ENCODE measurements around the gene ARCN1. TPM values are rescaled to one million over a fixed set of nuclear protein-coding genes. Genes with fewer than 3 reads are reported as not detected.
"Not testable (repeated sequence)": the region's sequence is repeated elsewhere in the genome, so short reads cannot be mapped to it uniquely, and the experiment has no call there.

Gene ARCN1
- total RNA-seq, 1 experiment from 2014 or later: 122 TPM

DNA sequence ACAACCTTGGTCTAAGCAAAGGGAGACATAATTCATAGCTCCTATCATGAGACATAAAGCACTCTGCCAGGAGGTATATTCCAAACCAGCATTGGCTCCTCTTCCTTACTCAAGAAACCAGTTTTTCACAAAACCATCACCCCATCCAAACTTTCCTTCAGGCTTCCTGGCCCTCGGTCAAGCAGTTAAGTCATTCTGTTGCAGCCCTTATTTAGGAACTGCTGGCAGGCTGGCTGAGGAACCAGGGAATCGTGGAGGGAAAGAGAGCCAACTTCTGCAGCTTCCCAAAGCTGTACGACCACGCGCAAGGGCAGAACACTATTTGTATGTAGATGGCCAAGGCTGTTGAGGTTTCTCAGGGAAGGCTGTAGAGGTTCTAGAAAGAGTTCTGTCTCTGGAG, 7.2 kb upstream of the ARCN1 start:
- TF ChIP-seq EZH2phosphoT487 (IDR thresholded peaks at IDR 0.05; ENCODE audit: borderline replicate concordance, low read length) (no peak), EZH2 (IDR thresholded peaks at IDR 0.05; ENCODE audit: low read length, unreplicated experiment) (no peak)
- TF ChIP-seq, protein P1, sequence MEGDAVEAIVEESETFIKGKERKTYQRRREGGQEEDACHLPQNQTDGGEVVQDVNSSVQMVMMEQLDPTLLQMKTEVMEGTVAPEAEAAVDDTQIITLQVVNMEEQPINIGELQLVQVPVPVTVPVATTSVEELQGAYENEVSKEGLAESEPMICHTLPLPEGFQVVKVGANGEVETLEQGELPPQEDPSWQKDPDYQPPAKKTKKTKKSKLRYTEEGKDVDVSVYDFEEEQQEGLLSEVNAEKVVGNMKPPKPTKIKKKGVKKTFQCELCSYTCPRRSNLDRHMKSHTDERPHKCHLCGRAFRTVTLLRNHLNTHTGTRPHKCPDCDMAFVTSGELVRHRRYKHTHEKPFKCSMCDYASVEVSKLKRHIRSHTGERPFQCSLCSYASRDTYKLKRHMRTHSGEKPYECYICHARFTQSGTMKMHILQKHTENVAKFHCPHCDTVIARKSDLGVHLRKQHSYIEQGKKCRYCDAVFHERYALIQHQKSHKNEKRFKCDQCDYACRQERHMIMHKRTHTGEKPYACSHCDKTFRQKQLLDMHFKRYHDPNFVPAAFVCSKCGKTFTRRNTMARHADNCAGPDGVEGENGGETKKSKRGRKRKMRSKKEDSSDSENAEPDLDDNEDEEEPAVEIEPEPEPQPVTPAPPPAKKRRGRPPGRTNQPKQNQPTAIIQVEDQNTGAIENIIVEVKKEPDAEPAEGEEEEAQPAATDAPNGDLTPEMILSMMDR (conservative IDR thresholded peaks at IDR 0.05; ENCODE audit: low read depth, low read length): no peak
- no TSS peak for BruUV-seq (replicated peaks)
- intact Hi-C loops (cut with micrococcal nuclease): loop anchor here (10.0 kb wide), 1 partner anchor 160 kb away; the partner anchor contains the start of gene ATP5MG
- ChIA-PET POLR2A (ENCODE audit: unreplicated experiment) (no interaction called here), CTCF (no interaction called here)
- Histone ChIP-seq H3K4me3 (ENCODE audit: low read length) (peak overlapping the region; percentile 41; the same call in 1 of the 2 replicates), H3K9me2 (replicated peaks; ENCODE audit: low read length) (no peaks in the 10 kb centered on the region), H4K20me1 (ENCODE audit: low read length) (no peaks in the 10 kb centered on the region), H3K36me3 (ENCODE audit: low read depth, low read length) (no peaks in the 10 kb centered on the region), H3K9ac (ENCODE audit: low read length) (no peak overlapping the region), H3K79me2 (ENCODE audit: low read length) (no peaks in the 10 kb centered on the region), H3K4me1 (ENCODE audit: insufficient read depth, low read length) (peaks cover 6% of the 10 kb centered on the region; the same call in 1 of the 2 replicates), H2AFZ (ENCODE audit: low read length) (no peak overlapping the region), H3F3A (ENCODE audit: low read length, unreplicated experiment) (no peaks in the 10 kb centered on the region), H3K27ac (ENCODE audit: low read length) (no peak overlapping the region), H3K27me3 (ENCODE audit: low read length) (no peaks in the 10 kb centered on the region), H3K9me3 (ENCODE audit: low read length) (no peaks in the 10 kb centered on the region), H3K4me2 (ENCODE audit: low read length) (peak overlapping the region; percentile 44)
- DNase-seq (peak; percentile 11), ATAC-seq (no peak)

GRCh38 chr11:118569670-118570069, 2.5 kb upstream of the ARCN1 start:
- intact Hi-C loops (cut with micrococcal nuclease): loop anchor here (10.0 kb wide), 1 partner anchor 165 kb away; the partner anchor contains the start of gene ATP5MG

GRCh38 chr11:118570787-118571186, 1.4 kb upstream of the ARCN1 start:
- ChIA-PET CTCF (no interaction called here), POLR2A (ENCODE audit: unreplicated experiment) (no interaction called here)
- no peaks in the 10 kb centered on the region for H3K36me3 ChIP-seq (ENCODE audit: low read depth, low read length)
- H4K20me1 ChIP-seq (ENCODE audit: low read length): peaks cover 25% of the 10 kb centered on the region
- no peaks in the 10 kb centered on the region for H3F3A ChIP-seq (ENCODE audit: low read length, unreplicated experiment)
- no peak overlapping the region for H3K27ac ChIP-seq (ENCODE audit: low read length)
- H3K4me2 ChIP-seq (ENCODE audit: low read length): no peak overlapping the region
- intact Hi-C loops (cut with micrococcal nuclease): no loop called here
- no peaks in the 10 kb centered on the region for H3K9me3 ChIP-seq (ENCODE audit: low read length)
- DNase-seq (no peak), ATAC-seq (no peak)
- H3K4me3 ChIP-seq (ENCODE audit: low read length): no peak overlapping the region
- H3K9ac ChIP-seq (ENCODE audit: low read length): no peak overlapping the region
- no peak overlapping the region for H2AFZ ChIP-seq (ENCODE audit: low read length)
- peaks cover 25% of the 10 kb centered on the region for H3K4me1 ChIP-seq (ENCODE audit: insufficient read depth, low read length)
- H3K9me2 ChIP-seq (replicated peaks; ENCODE audit: low read length): no peaks in the 10 kb centered on the region
- no TSS peak for BruUV-seq (replicated peaks)
- TF ChIP-seq EZH2 (IDR thresholded peaks at IDR 0.05; ENCODE audit: low read length, unreplicated experiment) (no peak), EZH2phosphoT487 (IDR thresholded peaks at IDR 0.05; ENCODE audit: borderline replicate concordance, low read length) (no peak)
- TF ChIP-seq, protein P1 (conservative IDR thresholded peaks at IDR 0.05; ENCODE audit: low read depth, low read length): no peak
- H3K27me3 ChIP-seq (ENCODE audit: low read length): no peaks in the 10 kb centered on the region
- peaks cover 39% of the 10 kb centered on the region for H3K79me2 ChIP-seq (ENCODE audit: low read length)

More at GRCh38 chr11:118569670-118570069, 2.5 kb upstream of the ARCN1 start:
- Histone ChIP-seq H3K4me1 (ENCODE audit: insufficient read depth, low read length) (peaks cover 24% of the 10 kb centered on the region), H3K4me2 (ENCODE audit: low read length) (no peak overlapping the region), H3K27ac (ENCODE audit: low read length) (no peak overlapping the region), H3F3A (ENCODE audit: low read length, unreplicated experiment) (no peaks in the 10 kb centered on the region), H4K20me1 (ENCODE audit: low read length) (peaks cover 15% of the 10 kb centered on the region), H3K4me3 (ENCODE audit: low read length) (no peak overlapping the region), H3K9me3 (ENCODE audit: low read length) (no peaks in the 10 kb centered on the region), H3K27me3 (ENCODE audit: low read length) (no peaks in the 10 kb centered on the region), H3K79me2 (ENCODE audit: low read length) (peaks cover 28% of the 10 kb centered on the region), H2AFZ (ENCODE audit: low read length) (no peak overlapping the region), H3K36me3 (ENCODE audit: low read depth, low read length) (no peaks in the 10 kb centered on the region), H3K9ac (ENCODE audit: low read length) (no peak overlapping the region), H3K9me2 (replicated peaks; ENCODE audit: low read length) (no peaks in the 10 kb centered on the region)
- TF ChIP-seq, protein P1 (conservative IDR thresholded peaks at IDR 0.05; ENCODE audit: low read depth, low read length): no peak
- BruUV-seq (replicated peaks): no TSS peak
- no peak for DNase-seq
- ChIA-PET POLR2A (ENCODE audit: unreplicated experiment) (no interaction called here), CTCF (interaction anchor here (0.6 kb wide), 1 partner anchor 134 kb away, joined by 3 read pairs; the partner anchor contains the start of gene KMT2A)
- no peak for ATAC-seq

DNA sequence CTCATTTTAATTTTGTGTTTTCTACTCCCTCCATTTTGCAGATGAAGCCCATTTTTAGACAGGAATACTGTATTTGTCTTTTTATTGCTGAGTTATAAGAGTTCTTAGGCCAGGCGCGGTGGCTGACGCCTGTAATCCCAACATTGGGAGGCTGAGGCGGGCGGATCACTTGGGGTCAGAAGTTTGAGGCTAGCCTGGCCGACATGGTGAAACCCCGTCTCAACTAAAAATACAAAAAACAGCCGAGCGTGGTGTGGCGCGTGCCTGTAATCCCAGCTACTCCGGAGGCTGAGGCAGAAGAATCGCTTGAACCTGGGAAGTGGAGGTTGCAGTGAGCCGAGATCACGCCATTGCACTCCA, 528 bp upstream of the ARCN1 start:
- H3F3A ChIP-seq (ENCODE audit: low read length, unreplicated experiment); H3K9me3 ChIP-seq (ENCODE audit: low read length); ATAC-seq; H3K36me3 ChIP-seq (ENCODE audit: low read depth, low read length); H3K9me2 ChIP-seq (replicated peaks; ENCODE audit: low read length); DNase-seq; BruUV-seq (replicated peaks); H3K27ac ChIP-seq (ENCODE audit: low read length); CTCF ChIA-PET; intact Hi-C loops (cut with micrococcal nuclease); POLR2A ChIA-PET (ENCODE audit: unreplicated experiment); H3K27me3 ChIP-seq (ENCODE audit: low read length): not testable (repeated sequence)
- Histone ChIP-seq H3K9ac (ENCODE audit: low read length) (peak overlapping the region; percentile 99; the same call in 1 of the 2 replicates), H3K4me3 (ENCODE audit: low read length) (peak overlapping the region; percentile 88), H2AFZ (ENCODE audit: low read length) (peak overlapping the region; percentile 97), H4K20me1 (ENCODE audit: low read length) (peaks cover 32% of the 10 kb centered on the region), H3K79me2 (ENCODE audit: low read length) (peaks cover 48% of the 10 kb centered on the region), H3K4me2 (ENCODE audit: low read length) (peak overlapping the region; percentile 91), H3K4me1 (ENCODE audit: insufficient read depth, low read length) (peaks cover 25% of the 10 kb centered on the region)
